ENCODE measurements around the gene SLX9.

- TF ChIP-seq POLR2A (IDR thresholded peaks at IDR 0.05; ENCODE audit: low read depth, low read length) (no peak), POLR2AphosphoS5 (IDR thresholded peaks at IDR 0.05; ENCODE audit: low read depth, low read length) (no peak), TAF1 (IDR thresholded peaks at IDR 0.05; ENCODE audit: low read depth, low read length) (no peak)
Measured at GRCh38 chr21:44908908-44909307, 30.9 kb upstream of the SLX9 start.
